Skeletal muscle satellite cell (primary cell): ENCODE measurements around the gene PPP2R5A.

Experiments used
- H3K27me3 ChIP-seq: 2 replicates; pipeline ENCODE4 v1.7.0; 2013; ENCODE audit warnings: low read length; ENCODE audit not compliant: control insufficient read depth, insufficient read depth
- H3K36me3 ChIP-seq: 2 replicates; pipeline ENCODE4 v1.7.0; 2013; ENCODE audit warnings: mild to moderate bottlenecking, control low read depth, low read length; ENCODE audit not compliant: insufficient read depth
- H3K4me1 ChIP-seq: 2 replicates; pipeline ENCODE4 v1.7.0; 2013; ENCODE audit warnings: low read length; ENCODE audit not compliant: control insufficient read depth, insufficient read depth
- H3K4me2 ChIP-seq: 2 replicates; pipeline ENCODE4 v1.7.0; 2013; ENCODE audit warnings: mild to moderate bottlenecking, low read length
- H3K4me3 ChIP-seq: 2 replicates; pipeline ENCODE4 v1.7.0; 2013; ENCODE audit warnings: low read length
- H3K9ac ChIP-seq: 2 replicates; pipeline ENCODE4 v1.7.0; 2013; ENCODE audit warnings: mild to moderate bottlenecking, low read depth, low read length, moderate library complexity
- H3K9me3 ChIP-seq: replicated peaks from 2 replicates; pipeline ENCODE4 v1.7.0; 2013; ENCODE audit warnings: mild to moderate bottlenecking, control low read depth, low read length

Gene PPP2R5A

GRCh38 chr1:212329105-212329504, 43.9 kb downstream of the PPP2R5A start:
- Histone ChIP-seq H3K4me1 (no peaks in the 10 kb centered on the region), H3K4me3 (no peak overlapping the region), H3K27me3 (no peaks in the 10 kb centered on the region), H3K4me2 (no peak overlapping the region), H3K36me3 (no peaks in the 10 kb centered on the region), H3K9me3 (no peaks in the 10 kb centered on the region), H3K9ac (no peak overlapping the region)

GRCh38 chr1:212341090-212341489, 55.9 kb downstream of the PPP2R5A start:
- no peaks in the 10 kb centered on the region for H3K27me3 ChIP-seq
- H3K9ac ChIP-seq: no peak overlapping the region
- no peaks in the 10 kb centered on the region for H3K9me3 ChIP-seq
- H3K36me3 ChIP-seq: no peaks in the 10 kb centered on the region
- H3K4me3 ChIP-seq: no peak overlapping the region
- H3K4me1 ChIP-seq: no peaks in the 10 kb centered on the region
- no peak overlapping the region for H3K4me2 ChIP-seq

GRCh38 chr1:212344905-212345304, 59.7 kb downstream of the PPP2R5A start:
- Histone ChIP-seq H3K4me3 (no peak overlapping the region), H3K27me3 (no peaks in the 10 kb centered on the region), H3K4me1 (no peaks in the 10 kb centered on the region), H3K9me3 (no peaks in the 10 kb centered on the region), H3K36me3 (peaks cover 4% of the 10 kb centered on the region), H3K4me2 (no peak overlapping the region), H3K9ac (no peak overlapping the region)

- no peak overlapping the region for H3K4me2 ChIP-seq
- no peaks in the 10 kb centered on the region for H3K9me3 ChIP-seq
- peaks cover 4% of the 10 kb centered on the region for H3K36me3 ChIP-seq
- no peak overlapping the region for H3K9ac ChIP-seq
- no peaks in the 10 kb centered on the region for H3K4me1 ChIP-seq
- H3K4me3 ChIP-seq: no peak overlapping the region
- H3K27me3 ChIP-seq: no peaks in the 10 kb centered on the region
Measured at GRCh38 chr1:212346601-212347000, 61.4 kb downstream of the PPP2R5A start.

GRCh38 chr1:212351588-212352362, 66.6 kb downstream of the PPP2R5A start:
- Histone ChIP-seq H3K27me3 (no peaks in the 10 kb centered on the region), H3K9ac (no peak overlapping the region), H3K4me1 (peaks cover 5% of the 10 kb centered on the region), H3K4me2 (no peak overlapping the region), H3K4me3 (no peak overlapping the region), H3K9me3 (no peaks in the 10 kb centered on the region), H3K36me3 (peaks cover 10% of the 10 kb centered on the region)

GRCh38 chr1:212353181-212353580, 68.0 kb downstream of the PPP2R5A start:
- no peak overlapping the region for H3K4me2 ChIP-seq
- H3K36me3 ChIP-seq: peaks cover 15% of the 10 kb centered on the region

GRCh38 chr1:212354464-212354863, 69.3 kb downstream of the PPP2R5A start:
- peaks cover 25% of the 10 kb centered on the region for H3K36me3 ChIP-seq
- no peak overlapping the region for H3K9ac ChIP-seq
- H3K9me3 ChIP-seq: no peaks in the 10 kb centered on the region
- no peak overlapping the region for H3K4me2 ChIP-seq
- H3K4me1 ChIP-seq: peaks cover 5% of the 10 kb centered on the region
- H3K27me3 ChIP-seq: no peaks in the 10 kb centered on the region
- no peak overlapping the region for H3K4me3 ChIP-seq

More at GRCh38 chr1:212353181-212353580, 68.0 kb downstream of the PPP2R5A start:
- Histone ChIP-seq H3K4me3 (no peak overlapping the region), H3K9me3 (no peaks in the 10 kb centered on the region), H3K27me3 (no peaks in the 10 kb centered on the region), H3K4me1 (peaks cover 5% of the 10 kb centered on the region), H3K9ac (no peak overlapping the region)

- Histone ChIP-seq H3K27me3 (no peaks in the 10 kb centered on the region), H3K4me3 (no peak overlapping the region), H3K36me3 (peaks cover 28% of the 10 kb centered on the region), H3K9me3 (no peaks in the 10 kb centered on the region), H3K9ac (no peak overlapping the region), H3K4me2 (no peak overlapping the region), H3K4me1 (peaks cover 5% of the 10 kb centered on the region)
Measured at GRCh38 chr1:212355230-212355969, 70.2 kb downstream of the PPP2R5A start.

GRCh38 chr1:212359794-212360479, 74.7 kb downstream of the PPP2R5A start:
- Histone ChIP-seq H3K4me1 (peaks cover 5% of the 10 kb centered on the region), H3K9ac (no peak overlapping the region), H3K9me3 (no peaks in the 10 kb centered on the region), H3K27me3 (no peaks in the 10 kb centered on the region), H3K36me3 (peaks cover 35% of the 10 kb centered on the region), H3K4me2 (no peak overlapping the region), H3K4me3 (no peak overlapping the region)

- Histone ChIP-seq H3K4me1 (peaks cover 4% of the 10 kb centered on the region), H3K9ac (no peak overlapping the region), H3K9me3 (no peaks in the 10 kb centered on the region), H3K4me2 (no peak overlapping the region), H3K4me3 (no peak overlapping the region), H3K36me3 (peaks cover 19% of the 10 kb centered on the region), H3K27me3 (no peaks in the 10 kb centered on the region)
Measured at GRCh38 chr1:212364985-212365384, 79.8 kb downstream of the PPP2R5A start.

- Histone ChIP-seq H3K9ac (no peak overlapping the region), H3K36me3 (peaks cover 9% of the 10 kb centered on the region), H3K4me1 (peaks cover 4% of the 10 kb centered on the region), H3K9me3 (no peaks in the 10 kb centered on the region), H3K4me3 (no peak overlapping the region), H3K27me3 (no peaks in the 10 kb centered on the region), H3K4me2 (no peak overlapping the region)
Measured at GRCh38 chr1:212366901-212367300, 81.7 kb downstream of the PPP2R5A start.
